GM13976 (cell line): ENCODE measurements around the gene TCF21.
A peak's percentile ranks its signal among the peaks of the same experiment; 100 is the strongest.
"Not testable (repeated sequence)": the region's sequence is repeated elsewhere in the genome, so short reads cannot be mapped to it uniquely, and the experiment has no call there.

ENCODE experiments used
- DNase-seq: peaks from one replicate; pipeline ENCODE4 v3.0.0; 2012; ENCODE audit warnings: low spot score
- in situ Hi-C: fragments of 300-500 bp; cut with MboI; formaldehyde crosslinking; loops from one replicate; pipeline ENCODE4 v1.12.0; 2022; ENCODE audit warnings: low sequenced_read_pairs, mixed read lengths, inconsistent platforms; ENCODE audit not compliant: unreplicated experiment
- TF ChIP-seq, protein P1 (sequence below): IDR thresholded peaks from 2 replicates; pipeline ENCODE4 v1.5.1; 2012; ENCODE audit warnings: borderline replicate concordance, mild to moderate bottlenecking; ENCODE audit not compliant: insufficient read depth; ENCODE audit errors: extremely low read depth, missing control alignments, control extremely low read depth

TCF21 gene

DNA sequence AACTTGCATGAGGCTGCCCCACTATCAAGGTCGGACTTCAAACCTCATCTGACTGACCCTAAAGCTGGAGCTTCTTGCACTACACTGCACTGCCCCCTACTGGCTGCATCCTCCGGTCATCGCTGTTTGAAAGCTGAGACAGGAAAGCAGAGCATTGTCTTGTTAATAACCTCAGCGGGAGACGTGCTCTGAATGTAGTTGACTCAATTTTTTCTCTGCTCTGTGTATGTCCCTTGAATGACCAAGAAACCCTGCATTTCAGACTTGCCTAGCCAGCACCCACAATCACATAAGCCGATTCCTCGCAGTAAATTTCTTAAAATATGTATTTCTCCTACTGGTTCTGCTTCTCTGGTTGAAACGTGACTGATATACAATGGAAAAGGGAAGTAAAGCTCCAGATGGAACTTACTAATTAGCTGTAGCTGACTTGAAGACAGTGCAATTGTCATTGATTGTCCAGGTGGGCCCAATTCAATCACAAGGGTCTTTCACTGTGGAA, 27.8 kb downstream of the TCF21 start:
- TF ChIP-seq, protein P1, sequence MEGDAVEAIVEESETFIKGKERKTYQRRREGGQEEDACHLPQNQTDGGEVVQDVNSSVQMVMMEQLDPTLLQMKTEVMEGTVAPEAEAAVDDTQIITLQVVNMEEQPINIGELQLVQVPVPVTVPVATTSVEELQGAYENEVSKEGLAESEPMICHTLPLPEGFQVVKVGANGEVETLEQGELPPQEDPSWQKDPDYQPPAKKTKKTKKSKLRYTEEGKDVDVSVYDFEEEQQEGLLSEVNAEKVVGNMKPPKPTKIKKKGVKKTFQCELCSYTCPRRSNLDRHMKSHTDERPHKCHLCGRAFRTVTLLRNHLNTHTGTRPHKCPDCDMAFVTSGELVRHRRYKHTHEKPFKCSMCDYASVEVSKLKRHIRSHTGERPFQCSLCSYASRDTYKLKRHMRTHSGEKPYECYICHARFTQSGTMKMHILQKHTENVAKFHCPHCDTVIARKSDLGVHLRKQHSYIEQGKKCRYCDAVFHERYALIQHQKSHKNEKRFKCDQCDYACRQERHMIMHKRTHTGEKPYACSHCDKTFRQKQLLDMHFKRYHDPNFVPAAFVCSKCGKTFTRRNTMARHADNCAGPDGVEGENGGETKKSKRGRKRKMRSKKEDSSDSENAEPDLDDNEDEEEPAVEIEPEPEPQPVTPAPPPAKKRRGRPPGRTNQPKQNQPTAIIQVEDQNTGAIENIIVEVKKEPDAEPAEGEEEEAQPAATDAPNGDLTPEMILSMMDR = peak; percentile 93
- DNase-seq = peak; percentile 41
- in situ Hi-C loops = no loop called here

DNA sequence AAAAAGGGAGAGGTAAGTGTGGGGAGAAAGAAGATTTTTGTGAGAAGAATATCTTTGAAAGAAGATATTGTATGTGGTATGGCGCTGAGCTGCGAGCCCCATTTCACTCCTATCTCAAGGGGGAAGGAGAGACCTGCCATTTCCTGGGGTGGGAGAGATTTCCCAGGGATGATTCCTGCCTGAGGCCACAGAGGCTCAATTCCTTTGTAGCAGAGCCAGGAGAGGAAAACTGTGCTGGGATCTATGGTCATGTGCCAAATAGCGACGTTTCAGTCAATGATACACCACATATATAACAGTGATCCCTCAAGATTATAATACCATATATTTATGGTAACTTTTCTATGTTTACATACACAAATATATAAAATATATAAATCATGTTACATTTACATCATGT, 28.9 kb downstream of the TCF21 start:
- no peak for DNase-seq
- TF ChIP-seq, protein P1 = no peak
- in situ Hi-C loops = no loop called here

DNA sequence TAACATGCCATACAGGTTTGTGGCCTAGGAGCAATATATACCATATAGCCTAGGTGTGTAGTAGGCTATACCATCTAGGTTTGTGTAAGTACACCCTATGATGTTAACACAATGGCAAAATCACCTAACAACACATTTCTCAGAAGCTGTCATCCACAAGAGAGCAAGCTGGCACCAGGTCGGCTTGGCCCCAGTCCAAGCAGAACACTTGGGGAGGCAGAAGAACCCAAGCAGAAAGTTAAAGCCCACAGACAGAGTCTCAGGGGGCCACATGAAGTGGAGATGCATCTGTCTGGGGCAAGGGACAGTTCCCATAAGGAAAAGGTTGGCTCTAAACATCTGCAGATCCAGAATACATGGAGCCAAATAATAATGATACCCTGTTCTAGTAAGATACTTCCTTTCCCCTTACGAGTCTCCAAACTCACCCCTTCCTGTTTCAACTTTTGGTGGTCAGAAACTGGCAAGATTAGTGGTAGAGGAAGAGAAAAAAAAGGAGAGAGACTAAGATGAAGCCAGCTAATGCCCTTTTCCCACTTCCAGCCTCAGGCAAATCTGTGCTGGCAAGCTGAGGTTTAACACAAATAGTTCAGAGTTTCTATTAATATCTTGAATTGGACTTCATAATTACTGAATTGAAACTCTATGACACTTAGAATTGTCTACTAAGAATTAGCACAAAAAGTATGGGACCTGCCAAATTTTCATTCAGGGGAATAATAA, 29.5 kb downstream of the TCF21 start:
- DNase-seq = no peak
- in situ Hi-C loops = no loop called here
- TF ChIP-seq, protein P1 = no peak

DNA sequence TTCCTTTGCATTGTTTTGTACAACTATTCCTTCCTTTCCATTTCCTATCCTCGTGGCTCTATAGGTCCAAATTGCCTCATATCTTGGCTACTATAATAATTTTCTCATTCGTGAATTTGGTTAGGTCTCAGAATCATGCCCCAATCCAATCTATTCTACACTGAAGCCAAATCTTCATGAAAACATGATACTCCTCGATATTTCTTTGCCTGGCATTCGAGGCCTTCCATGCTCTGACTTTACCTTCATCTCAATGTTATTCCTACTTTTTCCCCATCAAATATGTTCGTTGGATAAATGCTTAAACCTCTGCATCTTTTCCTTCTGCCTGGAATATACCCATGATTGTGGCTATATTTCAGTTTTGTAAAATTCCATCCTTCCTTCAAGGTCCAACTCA, 30.4 kb downstream of the TCF21 start:
- no peak for DNase-seq
- TF ChIP-seq, protein P1 = no peak
- in situ Hi-C loops = no loop called here

DNA sequence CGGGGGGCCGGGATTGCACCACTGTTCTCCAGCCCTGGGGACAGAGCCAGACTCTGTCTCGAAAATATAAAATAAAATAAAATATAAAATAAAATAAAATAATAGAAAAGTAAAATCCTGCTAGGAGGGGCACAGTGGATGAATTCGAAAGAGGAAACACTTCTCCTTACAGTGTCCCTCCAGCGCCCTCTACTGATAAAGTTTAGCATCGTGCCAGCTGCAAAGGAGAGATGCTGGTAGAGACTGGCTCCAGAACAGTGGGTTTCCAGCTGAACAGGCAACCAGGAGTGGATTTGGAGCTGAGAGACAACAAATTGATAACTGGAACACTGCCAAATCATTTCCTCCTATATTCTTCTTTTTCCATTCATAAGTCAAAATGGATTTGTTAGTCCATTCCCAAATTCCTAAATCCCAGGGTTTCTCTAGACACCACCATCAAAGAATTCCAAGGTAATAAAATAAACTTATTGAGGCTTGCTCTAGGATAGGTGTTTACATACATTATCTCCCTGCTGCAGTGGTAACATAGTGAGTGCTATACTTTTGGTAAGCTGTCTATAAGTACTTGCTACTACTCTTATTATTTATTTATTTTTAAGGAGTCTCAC, 32.4 kb downstream of the TCF21 start:
- DNase-seq = peak; percentile 66
- in situ Hi-C loops = loop anchor here (5.0 to 10.0 kb wide), 2 partner anchors 143 to 176 kb away; no protein-coding TSS in a partner anchor
- TF ChIP-seq, protein P1 = peak; percentile 84

DNA sequence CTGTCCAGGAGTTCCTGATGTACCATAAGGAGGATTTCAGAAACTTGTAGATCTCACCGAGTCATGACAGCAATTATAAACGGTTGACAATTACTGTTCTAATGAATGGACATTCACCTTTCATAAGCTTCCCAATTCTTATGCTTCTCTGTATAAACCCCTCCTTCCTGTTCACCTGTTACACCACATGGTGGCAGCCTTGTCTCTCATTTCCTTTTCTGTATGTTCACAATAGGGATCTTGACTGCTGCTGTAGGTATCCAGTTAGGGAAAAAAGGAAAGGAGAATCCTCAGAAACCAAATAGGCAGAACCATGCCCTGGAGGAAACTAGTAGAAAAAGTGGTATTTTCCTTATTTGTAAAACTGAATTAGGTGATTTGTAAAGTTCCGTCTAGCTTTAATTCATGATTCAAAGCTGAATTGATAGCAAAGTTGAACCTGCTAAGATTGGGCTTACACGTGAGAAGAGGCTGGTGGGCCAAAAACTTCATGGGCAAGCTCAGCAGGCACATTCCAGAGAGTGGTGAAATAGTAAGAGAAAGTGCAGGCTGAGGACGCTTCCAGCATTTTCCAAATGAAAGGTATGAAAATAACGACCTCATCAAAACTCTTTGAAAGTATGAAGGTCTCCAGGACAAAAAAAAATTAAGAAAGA, 35.2 kb downstream of the TCF21 start:
- TF ChIP-seq, protein P1 = peak; percentile 78
- in situ Hi-C loops = loop anchor here (5.0 to 10.0 kb wide), 2 partner anchors 141 to 173 kb away; no protein-coding TSS in a partner anchor
- DNase-seq = peak; percentile 62

DNA sequence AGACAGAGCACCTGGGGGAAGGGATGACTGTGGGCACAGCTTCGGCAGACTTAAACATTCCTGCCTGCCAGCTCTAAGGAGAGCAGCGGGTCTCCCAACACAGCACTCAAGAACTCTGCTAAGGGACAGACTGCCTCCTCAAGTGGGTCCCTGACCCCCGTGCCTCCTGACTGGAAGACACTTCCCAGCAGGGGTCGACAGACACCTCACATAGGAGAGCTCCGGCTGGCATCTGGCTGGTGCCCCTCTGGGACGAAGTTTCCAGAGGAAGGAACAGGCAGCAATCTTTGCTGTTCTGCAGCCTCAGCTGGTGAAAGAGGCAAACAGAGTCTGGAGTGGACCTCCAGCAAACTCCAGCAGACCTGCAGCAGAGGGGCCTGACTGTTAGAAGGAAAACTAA, 42.3 kb downstream of the TCF21 start:
- DNase-seq, in situ Hi-C loops: not testable (repeated sequence)

DNA sequence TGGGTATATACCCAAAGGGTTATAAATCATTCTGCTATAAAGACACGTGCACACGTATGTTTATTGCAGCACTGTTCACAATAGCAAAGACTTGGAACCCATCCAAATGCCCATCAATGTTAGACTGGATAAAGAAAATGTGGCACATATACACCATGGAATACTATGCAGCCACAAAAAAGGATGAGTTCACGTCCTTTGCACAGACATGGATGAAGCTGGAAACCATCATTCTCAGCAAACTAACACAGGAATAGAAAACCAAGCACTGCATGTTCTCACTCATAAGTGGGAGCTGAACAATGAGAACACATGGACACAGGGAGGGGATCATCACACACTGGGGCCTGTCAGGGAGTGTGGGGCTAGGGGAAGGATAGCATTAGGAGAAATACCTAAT, 47.4 kb downstream of the TCF21 start:
- in situ Hi-C loops, DNase-seq: not testable (repeated sequence)
